Measurements from ENCODE around the gene ZNF888. TPM values are rescaled to one million over a fixed set of nuclear protein-coding genes. Genes with fewer than 3 reads are reported as not detected.

The ZNF888 gene
- polyA plus RNA-seq, 2 of the 4 experiments (the other 2 are of a cell fraction), result not detected

- WGBS (ENCODE audit: missing lambda C conversion rate), result 7% methylated on average over 37 of the region's 55 CpGs
- Histone ChIP-seq H3K4me1 (no peaks in the 10 kb centered on the region), H3K9me3 (peaks cover 76% of the 10 kb centered on the region), H3K27ac (no peak within 1 kb of the TSS), H3K4me3 (no peak within 1 kb of the TSS), H3K4me2 (no peak within 1 kb of the TSS)
- ATAC-seq, result peak in 1 of 2 experiments; percentile 51; a peak in 3 of 6 replicates
- DNase-seq (ENCODE audit: low read depth in 1 of 2, low spot score in 1 of 2), result peak in 1 of 2 experiments; percentile 22
- POLR2A ChIA-PET, result no interaction called here
- CTCF ChIA-PET, result no interaction called here
- no peak for FAIRE-seq
- TF ChIP-seq HEYL (CRISPR knock-in tag; IDR thresholded peaks at IDR 0.05) (no peak), KDM5A (IDR thresholded peaks at IDR 0.05) (no peak), CTCF (IDR thresholded peaks at IDR 0.05) (no peak)
Measured at GRCh38 chr19:52962394-52963246, 39.4 kb upstream of the ZNF888 start, which contains the start of gene ZNF816. Gene ZNF816, minus strand, starts transcription at chr19:52962881. Its CDS starts 6,792 bp downstream, at chr19:52956089.

- FAIRE-seq (no peak), DNase-seq (ENCODE audit: low read depth in 1 of 2, low spot score in 1 of 2) (no peak)
- no peak for TF ChIP-seq CHD2 (IDR thresholded peaks at IDR 0.05; ENCODE audit: low read length, partially characterized antibody)
Measured at GRCh38 chr19:52961981-52962380, 38.8 kb upstream of the ZNF888 start.

GRCh38 chr19:52959613-52960295 lies 36.5 kb upstream of the ZNF888 start:
- FAIRE-seq (no peak), DNase-seq (ENCODE audit: low read depth in 1 of 2, low spot score in 1 of 2) (no peak), ATAC-seq (no peak)
- H3K4me1 ChIP-seq, result no peaks in the 10 kb centered on the region
- TF ChIP-seq REST (IDR thresholded peaks at IDR 0.05), result no peak
- no peak for TF ChIP-seq POLR2A (IDR thresholded peaks at IDR 0.05; ENCODE audit: low read length)
- TF ChIP-seq ZFP36 (IDR thresholded peaks at IDR 0.05; ENCODE audit: borderline replicate concordance, partially characterized antibody), result no peak
- TF ChIP-seq FOSL2 (IDR thresholded peaks at IDR 0.05), result no peak
- no peak for TF ChIP-seq FOSL2 (CRISPR knock-in tag; IDR thresholded peaks at IDR 0.05)
- no peak for TF ChIP-seq JUNB (IDR thresholded peaks at IDR 0.05)
- no peak for TF ChIP-seq RARB (CRISPR knock-in tag; IDR thresholded peaks at IDR 0.05)
- TF ChIP-seq NPAS2 (CRISPR knock-in tag; IDR thresholded peaks at IDR 0.05; ENCODE audit: borderline replicate concordance), result no peak
- no peak for TF ChIP-seq HOXA7 (CRISPR knock-in tag; IDR thresholded peaks at IDR 0.05)
- no peak for TF ChIP-seq ZSCAN20 (CRISPR knock-in tag; IDR thresholded peaks at IDR 0.05)
- no peak for TF ChIP-seq POLR2AphosphoS2 (conservative IDR thresholded peaks at IDR 0.05; ENCODE audit: low read length)
- no peak for TF ChIP-seq CTCF (IDR thresholded peaks at IDR 0.05)
- no peak for TF ChIP-seq ATOH8 (CRISPR knock-in tag; IDR thresholded peaks at IDR 0.05; ENCODE audit: low read depth)
- no peak overlapping the region for H3K27ac ChIP-seq
- CTCF ChIA-PET, result no interaction called here
- no peak overlapping the region for H3K4me2 ChIP-seq
- H3K9me3 ChIP-seq, result peaks cover 85% of the 10 kb centered on the region
- POLR2A ChIA-PET, result no interaction called here
- H3K4me3 ChIP-seq, result no peak overlapping the region
- 38% methylated on average over 11 of the region's 11 CpGs for WGBS (ENCODE audit: missing lambda C conversion rate)

More at GRCh38 chr19:52961981-52962380, 38.8 kb upstream of the ZNF888 start:
- peaks cover 76% of the 10 kb centered on the region for H3K9me3 ChIP-seq
- no peaks in the 10 kb centered on the region for H3K4me1 ChIP-seq
- no peak overlapping the region for H3K4me3 ChIP-seq
- H3K4me2 ChIP-seq, result no peak overlapping the region
- no peak overlapping the region for H3K27ac ChIP-seq
- POLR2A ChIA-PET, result no interaction called here
- CTCF ChIA-PET, result no interaction called here
- 29% methylated on average over 5 of the region's 5 CpGs for WGBS (ENCODE audit: missing lambda C conversion rate)
- ATAC-seq, result no peak
